ENCODE results near the gene RIBC2.

Gene RIBC2

DNA sequence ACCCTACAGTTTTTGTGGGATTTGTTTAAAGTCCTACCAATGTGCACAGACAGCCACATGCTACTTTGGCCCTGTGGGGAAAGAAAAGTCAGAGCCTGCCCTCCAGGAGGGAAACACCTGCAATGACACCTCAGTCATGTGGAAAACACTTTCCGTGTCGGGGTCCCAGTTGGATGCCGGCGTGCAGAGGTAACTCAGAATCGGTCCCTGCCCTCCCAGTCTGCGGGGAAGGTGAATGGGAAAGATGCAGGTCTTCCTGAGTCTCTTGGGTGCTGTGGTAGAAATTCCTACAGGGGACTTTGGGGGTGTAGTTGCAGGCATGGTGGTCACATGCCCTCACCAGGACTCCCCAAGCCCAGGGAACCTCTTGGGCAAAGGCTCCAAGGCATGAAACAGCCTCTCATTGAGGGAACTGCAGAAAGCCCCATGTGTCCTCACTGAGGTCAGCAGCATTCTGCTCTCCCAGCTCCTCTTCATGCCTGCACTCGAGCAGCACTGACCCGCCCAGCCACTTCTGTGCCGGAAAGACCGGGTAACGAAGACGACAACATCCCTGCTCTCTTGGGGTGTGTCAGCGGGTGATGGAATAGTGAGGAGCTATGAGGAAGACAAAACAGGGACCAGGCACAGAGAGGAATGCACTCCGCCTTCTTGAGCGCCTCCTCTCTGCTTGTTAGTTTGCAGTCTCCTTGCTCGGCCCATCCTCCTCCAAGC lies 4.7 kb downstream of the RIBC2 start:
- Mint-ChIP-seq H3K9me3 (no peaks in the 10 kb centered on the region), H3K27me3 (peaks cover 7% of the 10 kb centered on the region), H3K27ac (peak overlapping the region; percentile 10), H3K4me1 (ENCODE audit: low read depth) (peaks cover 39% of the 10 kb centered on the region), H3K4me3 (no peak overlapping the region), H3K36me3 (ENCODE audit: low read depth) (no peaks in the 10 kb centered on the region)
- intact Hi-C loops (cut with micrococcal nuclease) = no loop called here

DNA sequence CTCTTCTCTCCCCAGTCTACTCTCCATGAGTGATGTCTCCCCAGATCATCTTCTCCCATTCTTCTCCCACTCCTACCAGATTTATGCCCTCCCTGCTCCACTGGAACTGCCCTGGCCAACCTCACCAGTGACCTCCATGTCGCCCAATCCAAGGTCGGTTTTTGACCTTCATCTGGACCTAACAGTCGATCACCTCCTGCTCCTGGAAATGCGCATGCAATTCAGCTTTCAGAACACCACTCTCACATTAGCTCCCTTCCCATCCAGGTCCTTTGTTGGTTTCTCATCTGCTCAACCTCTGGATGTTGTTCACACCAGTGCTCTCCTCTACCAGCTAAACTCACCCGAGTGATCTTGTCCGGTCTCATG lies 5.3 kb downstream of the RIBC2 start:
- peak overlapping the region; percentile 10 for H3K27ac Mint-ChIP-seq
- no peaks in the 10 kb centered on the region for H3K9me3 Mint-ChIP-seq
- peaks cover 40% of the 10 kb centered on the region for H3K4me1 Mint-ChIP-seq (ENCODE audit: low read depth)
- H3K4me3 Mint-ChIP-seq = no peak overlapping the region
- H3K27me3 Mint-ChIP-seq = peaks cover 5% of the 10 kb centered on the region
- H3K36me3 Mint-ChIP-seq (ENCODE audit: low read depth) = no peaks in the 10 kb centered on the region
- intact Hi-C loops (cut with micrococcal nuclease) = no loop called here

DNA sequence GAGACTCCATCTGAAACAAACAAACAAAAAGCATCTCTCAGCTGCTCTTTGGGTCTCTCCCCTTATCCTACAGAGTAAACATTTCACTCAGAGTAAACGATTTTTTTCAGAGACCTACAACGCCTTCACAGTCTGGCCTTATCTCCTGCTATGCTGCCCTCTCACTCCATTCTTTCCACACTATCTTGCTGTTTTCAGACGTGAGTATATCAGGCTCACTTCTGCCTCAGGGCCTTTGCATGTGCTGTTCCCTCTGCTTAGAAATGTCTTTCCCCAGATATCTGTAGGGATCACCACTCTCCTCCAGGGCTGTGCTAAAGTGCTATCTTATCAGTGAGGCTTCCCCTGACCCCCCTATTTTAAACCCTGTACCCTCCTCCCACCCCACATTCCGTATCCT lies 6.5 kb downstream of the RIBC2 start:
- no peaks in the 10 kb centered on the region for H3K9me3 Mint-ChIP-seq
- intact Hi-C loops (cut with micrococcal nuclease) = no loop called here
- peaks cover 48% of the 10 kb centered on the region for H3K4me1 Mint-ChIP-seq (ENCODE audit: low read depth)
- H3K27me3 Mint-ChIP-seq = peaks cover 2% of the 10 kb centered on the region
- no peaks in the 10 kb centered on the region for H3K36me3 Mint-ChIP-seq (ENCODE audit: low read depth)
- no peak overlapping the region for H3K4me3 Mint-ChIP-seq
- H3K27ac Mint-ChIP-seq = peak overlapping the region; percentile 3

DNA sequence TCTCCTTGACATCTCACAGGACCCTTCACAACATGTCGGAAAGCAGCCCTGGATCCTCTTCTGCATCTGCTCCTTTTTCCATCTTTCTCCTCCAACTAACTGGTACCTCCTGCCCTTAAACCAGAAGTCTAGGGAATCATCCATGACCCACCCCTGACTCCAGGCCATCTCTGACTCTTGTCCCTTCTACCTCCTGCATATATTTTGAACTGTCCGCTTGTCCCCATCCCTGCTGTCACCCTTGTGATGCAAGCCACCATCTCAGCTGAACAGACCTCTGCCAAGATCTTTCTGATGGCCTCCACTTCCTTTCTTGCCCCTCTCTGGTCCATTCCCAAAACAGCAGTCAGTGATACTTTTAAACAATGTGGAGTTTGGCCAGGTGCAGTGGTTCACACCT lies 7.0 kb downstream of the RIBC2 start:
- intact Hi-C loops (cut with micrococcal nuclease) = no loop called here
- H3K27ac Mint-ChIP-seq = no peak overlapping the region
- no peaks in the 10 kb centered on the region for H3K9me3 Mint-ChIP-seq

DNA sequence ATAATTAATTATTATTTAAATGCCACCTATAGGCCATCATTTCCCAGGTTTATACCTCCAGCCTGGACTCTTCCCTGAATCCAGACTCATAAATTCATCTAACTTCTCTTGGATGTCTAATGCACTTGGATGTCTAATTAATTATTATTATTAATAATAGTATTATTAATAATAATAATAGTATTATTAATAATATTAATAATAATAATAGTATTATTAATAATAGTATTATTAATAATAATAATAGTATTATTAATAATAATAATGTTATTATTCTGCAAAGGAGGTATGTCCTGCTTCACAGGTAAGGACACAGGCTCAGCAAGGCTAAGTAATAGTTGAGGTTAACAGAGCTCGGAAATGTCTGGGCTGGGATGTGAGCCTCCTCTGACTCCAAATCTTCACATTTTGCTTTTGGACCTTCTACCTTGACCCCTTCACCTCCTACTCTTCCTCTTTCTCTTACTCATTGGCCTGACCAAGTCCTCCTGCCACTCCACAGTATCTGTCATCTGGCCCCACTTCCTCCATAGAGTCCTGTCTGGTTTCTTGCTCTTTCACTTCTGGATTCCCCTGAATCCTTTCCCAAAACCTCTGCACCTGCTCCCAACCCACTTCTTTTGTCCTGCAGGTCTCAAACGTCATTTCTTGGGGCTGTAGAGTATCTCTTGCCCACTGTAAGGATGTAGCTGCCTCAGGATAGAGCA lies 8.0 kb downstream of the RIBC2 start:
- H3K27ac Mint-ChIP-seq = peak overlapping the region; percentile 15
- no peak overlapping the region for H3K4me3 Mint-ChIP-seq
- peaks cover 60% of the 10 kb centered on the region for H3K4me1 Mint-ChIP-seq (ENCODE audit: low read depth)
- peaks cover 2% of the 10 kb centered on the region for H3K27me3 Mint-ChIP-seq
- intact Hi-C loops (cut with micrococcal nuclease) = no loop called here
- no peaks in the 10 kb centered on the region for H3K9me3 Mint-ChIP-seq
- no peaks in the 10 kb centered on the region for H3K36me3 Mint-ChIP-seq (ENCODE audit: low read depth)

More for the DNA sequence above, 7.0 kb downstream of the RIBC2 start:
- H3K4me1 Mint-ChIP-seq (ENCODE audit: low read depth) = peaks cover 52% of the 10 kb centered on the region
- H3K4me3 Mint-ChIP-seq = no peak overlapping the region
- H3K27me3 Mint-ChIP-seq = peaks cover 2% of the 10 kb centered on the region
- no peaks in the 10 kb centered on the region for H3K36me3 Mint-ChIP-seq (ENCODE audit: low read depth)

DNA sequence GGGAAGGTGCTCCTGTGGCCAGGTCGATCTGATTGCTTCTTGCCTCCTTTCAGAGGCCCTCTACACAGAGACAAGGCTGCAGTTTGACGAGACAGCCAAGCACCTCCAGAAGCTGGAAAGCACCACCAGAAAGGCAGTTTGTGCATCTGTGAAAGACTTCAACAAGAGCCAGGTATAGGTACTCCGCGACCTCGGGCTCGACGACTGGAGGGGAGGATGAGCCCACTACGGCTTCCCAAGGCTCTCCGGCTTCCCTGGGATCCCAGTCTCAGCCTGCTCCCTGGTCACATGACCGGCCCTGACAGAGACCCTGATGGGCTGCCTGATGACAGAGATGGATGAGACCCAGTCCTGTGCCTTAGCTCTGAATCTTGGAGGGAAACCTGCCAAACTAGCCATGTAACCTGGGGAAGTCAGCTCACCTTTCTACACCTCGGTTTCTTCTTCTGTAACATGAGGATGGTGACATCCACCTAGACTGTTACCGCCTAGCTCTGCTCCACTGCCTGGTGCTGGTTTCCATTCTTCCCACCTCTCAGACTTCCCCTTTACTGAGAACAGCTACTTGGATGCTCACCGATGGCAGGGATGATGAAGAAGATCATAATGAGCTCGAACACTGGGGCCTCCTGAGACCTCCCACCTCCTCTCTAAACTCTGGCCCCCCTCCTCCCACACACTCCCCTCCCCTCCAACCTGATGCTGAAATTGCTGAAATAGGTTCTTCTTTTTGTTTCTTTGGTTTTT lies 8.9 kb downstream of the RIBC2 start:
- Mint-ChIP-seq H3K36me3 (ENCODE audit: low read depth) (no peaks in the 10 kb centered on the region), H3K27ac (peak overlapping the region; percentile 15), H3K27me3 (peaks cover 2% of the 10 kb centered on the region), H3K9me3 (peaks cover 5% of the 10 kb centered on the region), H3K4me1 (ENCODE audit: low read depth) (peaks cover 60% of the 10 kb centered on the region), H3K4me3 (no peak overlapping the region)
- intact Hi-C loops (cut with micrococcal nuclease) = no loop called here

DNA sequence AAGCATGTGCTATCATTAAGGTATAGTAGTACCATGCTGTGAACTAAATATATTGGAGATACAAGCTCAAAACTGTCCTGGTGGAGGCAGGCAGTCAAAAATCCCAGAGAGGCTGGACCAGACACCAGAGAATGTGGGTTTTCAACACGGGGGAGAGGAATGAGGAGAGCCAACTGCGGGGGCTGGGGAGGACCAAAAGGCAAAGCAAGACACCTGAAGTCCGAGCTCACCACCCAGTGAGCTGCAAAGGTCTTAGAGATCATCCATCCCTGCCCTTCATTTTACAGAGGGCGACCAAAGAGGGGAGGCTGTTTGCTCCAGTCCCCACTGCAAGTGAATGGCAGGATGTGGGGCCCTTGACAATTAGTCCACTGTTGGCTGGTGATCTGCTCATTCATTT lies 10.0 kb downstream of the RIBC2 start:
- H3K27ac Mint-ChIP-seq = no peak overlapping the region
- H3K27me3 Mint-ChIP-seq = peaks cover 2% of the 10 kb centered on the region
- H3K36me3 Mint-ChIP-seq (ENCODE audit: low read depth) = no peaks in the 10 kb centered on the region
- intact Hi-C loops (cut with micrococcal nuclease) = no loop called here
- peaks cover 5% of the 10 kb centered on the region for H3K9me3 Mint-ChIP-seq
- H3K4me1 Mint-ChIP-seq (ENCODE audit: low read depth) = peaks cover 59% of the 10 kb centered on the region
- H3K4me3 Mint-ChIP-seq = no peak overlapping the region

DNA sequence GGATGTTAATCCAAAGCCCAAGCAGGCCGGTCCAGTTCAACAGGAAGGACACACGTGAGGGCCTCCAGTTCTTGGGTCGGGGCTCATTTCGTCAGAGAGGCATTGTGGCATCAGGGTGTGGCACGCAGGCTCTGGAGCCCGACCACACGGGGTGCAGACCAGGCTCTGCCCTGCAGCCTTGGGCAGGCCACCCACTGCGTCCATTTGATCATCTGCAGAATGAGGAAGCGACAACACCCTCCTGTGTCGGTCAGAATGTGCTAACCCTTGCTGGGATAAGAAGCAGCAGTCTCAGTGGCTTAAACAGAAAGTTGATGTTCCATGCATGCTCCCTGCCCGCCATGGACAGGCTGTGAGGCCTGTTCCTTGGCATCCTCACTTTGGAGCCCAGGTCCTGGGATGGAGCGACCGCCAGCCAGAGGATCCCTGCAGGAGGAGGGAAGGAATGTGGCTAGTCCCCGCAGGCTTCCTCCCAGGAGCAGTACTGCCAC lies 10.8 kb downstream of the RIBC2 start:
- Mint-ChIP-seq H3K27ac (peak overlapping the region; percentile 86), H3K27me3 (peaks cover 2% of the 10 kb centered on the region), H3K4me3 (no peak overlapping the region), H3K9me3 (peaks cover 5% of the 10 kb centered on the region), H3K4me1 (ENCODE audit: low read depth) (peaks cover 63% of the 10 kb centered on the region), H3K36me3 (ENCODE audit: low read depth) (no peaks in the 10 kb centered on the region)
- intact Hi-C loops (cut with micrococcal nuclease) = no loop called here

DNA sequence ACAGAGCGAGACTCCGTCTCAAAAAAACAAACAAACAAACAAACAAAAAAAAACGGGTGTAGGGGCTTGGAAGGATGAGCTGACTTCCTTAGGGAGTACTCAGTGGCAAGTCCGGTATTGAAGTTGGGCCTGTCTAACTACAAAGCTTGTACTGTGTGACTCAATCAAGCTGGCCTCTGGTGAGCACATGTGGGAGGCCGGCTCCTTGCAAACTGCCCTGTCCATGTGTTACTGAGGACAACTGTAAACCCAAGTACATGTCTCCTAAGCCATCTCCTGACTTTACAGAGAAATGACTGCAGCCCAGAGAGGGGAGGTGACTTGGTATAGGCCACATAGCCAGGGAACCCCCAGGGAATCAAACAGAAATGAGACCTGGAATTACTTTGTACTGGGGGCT lies 11.6 kb downstream of the RIBC2 start:
- intact Hi-C loops (cut with micrococcal nuclease) = no loop called here
- Mint-ChIP-seq H3K9me3 (peaks cover 5% of the 10 kb centered on the region), H3K36me3 (ENCODE audit: low read depth) (no peaks in the 10 kb centered on the region), H3K27me3 (peaks cover 2% of the 10 kb centered on the region), H3K4me3 (no peak overlapping the region), H3K27ac (peak overlapping the region; percentile 86), H3K4me1 (ENCODE audit: low read depth) (peaks cover 71% of the 10 kb centered on the region)

DNA sequence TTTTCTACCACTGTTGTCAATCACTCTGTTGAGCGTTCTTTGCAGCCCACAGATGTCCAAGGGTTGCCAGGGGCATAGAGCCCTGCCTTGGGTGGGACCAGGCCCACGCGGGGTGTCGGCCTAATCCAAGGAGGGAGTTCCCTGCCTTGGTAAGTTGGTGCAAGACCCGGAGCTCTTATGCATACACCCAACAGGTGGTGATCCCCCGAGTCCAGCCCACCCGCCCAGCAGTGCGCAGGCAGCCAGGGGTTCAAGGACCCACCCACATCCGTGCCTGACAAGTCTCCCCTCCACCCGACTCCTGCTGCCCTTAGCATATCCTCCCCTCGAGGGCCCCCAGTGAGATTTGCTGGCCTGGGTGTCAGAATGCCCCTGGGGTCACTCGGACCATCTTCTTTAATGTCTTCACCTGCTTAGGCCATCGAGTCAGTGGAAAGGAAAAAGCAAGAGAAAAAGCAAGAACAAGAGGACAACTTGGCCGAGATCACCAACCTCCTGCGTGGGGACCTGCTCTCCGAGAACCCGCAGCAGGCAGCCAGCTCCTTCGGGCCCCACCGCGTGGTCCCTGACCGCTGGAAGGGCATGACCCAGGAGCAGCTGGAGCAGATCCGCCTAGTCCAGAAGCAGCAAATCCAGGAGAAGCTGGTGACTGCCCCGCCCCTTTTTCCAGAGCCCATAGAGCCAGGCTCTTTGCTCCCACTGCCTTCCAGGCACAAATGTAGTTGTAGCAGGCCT lies 12.2 kb downstream of the RIBC2 start:
- Mint-ChIP-seq H3K4me3 (no peak overlapping the region), H3K27ac (peak overlapping the region; percentile 86), H3K27me3 (peaks cover 2% of the 10 kb centered on the region), H3K9me3 (peaks cover 5% of the 10 kb centered on the region), H3K36me3 (ENCODE audit: low read depth) (no peaks in the 10 kb centered on the region), H3K4me1 (ENCODE audit: low read depth) (peaks cover 72% of the 10 kb centered on the region)
- intact Hi-C loops (cut with micrococcal nuclease) = no loop called here

DNA sequence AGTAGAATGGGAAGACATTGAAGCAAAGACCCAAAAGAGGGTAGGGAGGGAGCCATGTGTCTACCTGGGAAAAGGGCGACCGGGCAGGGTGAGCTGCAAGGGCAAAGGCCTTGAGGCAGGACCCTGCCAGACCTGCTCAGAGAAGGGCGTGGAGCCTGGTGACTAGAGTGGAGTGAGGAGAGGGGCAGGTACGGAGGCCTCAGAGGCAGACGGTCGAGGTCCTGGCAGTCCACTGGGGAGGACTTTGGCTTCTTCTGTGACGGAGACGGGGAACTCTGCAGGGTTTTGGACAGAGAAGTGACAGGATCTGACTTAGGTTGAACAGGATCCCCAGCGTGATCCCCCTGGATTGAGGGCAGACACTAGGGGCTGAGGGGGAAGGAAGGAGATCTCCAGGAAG lies 12.9 kb downstream of the RIBC2 start:
- Mint-ChIP-seq H3K36me3 (ENCODE audit: low read depth) (no peaks in the 10 kb centered on the region), H3K9me3 (peaks cover 5% of the 10 kb centered on the region), H3K27me3 (peaks cover 2% of the 10 kb centered on the region), H3K4me1 (ENCODE audit: low read depth) (peaks cover 77% of the 10 kb centered on the region), H3K27ac (peak overlapping the region; percentile 86), H3K4me3 (no peak overlapping the region)
- intact Hi-C loops (cut with micrococcal nuclease) = no loop called here

DNA sequence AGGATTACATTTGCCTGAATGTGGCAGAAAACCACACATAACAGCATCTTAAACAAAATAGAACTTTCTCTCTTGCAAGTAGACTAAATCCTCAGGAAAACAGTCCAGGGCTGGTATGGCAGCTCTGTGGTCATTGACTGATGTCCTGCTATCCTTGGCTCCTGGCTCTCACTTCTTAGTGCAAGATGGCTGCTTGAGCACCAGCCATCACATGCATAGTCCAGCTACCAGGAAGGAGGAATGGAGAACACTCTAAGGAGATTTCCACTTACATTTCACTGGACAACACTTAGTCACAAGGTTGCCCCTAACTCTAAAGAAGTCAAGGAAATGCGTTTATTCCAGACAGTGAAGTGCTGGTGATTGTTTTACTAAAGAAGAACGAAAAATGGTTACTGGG lies 13.6 kb downstream of the RIBC2 start:
- Mint-ChIP-seq H3K9me3 (peaks cover 5% of the 10 kb centered on the region), H3K27ac (no peak overlapping the region), H3K27me3 (peaks cover 2% of the 10 kb centered on the region), H3K4me3 (no peak overlapping the region), H3K36me3 (ENCODE audit: low read depth) (no peaks in the 10 kb centered on the region), H3K4me1 (ENCODE audit: low read depth) (peaks cover 76% of the 10 kb centered on the region)
- intact Hi-C loops (cut with micrococcal nuclease) = no loop called here

DNA sequence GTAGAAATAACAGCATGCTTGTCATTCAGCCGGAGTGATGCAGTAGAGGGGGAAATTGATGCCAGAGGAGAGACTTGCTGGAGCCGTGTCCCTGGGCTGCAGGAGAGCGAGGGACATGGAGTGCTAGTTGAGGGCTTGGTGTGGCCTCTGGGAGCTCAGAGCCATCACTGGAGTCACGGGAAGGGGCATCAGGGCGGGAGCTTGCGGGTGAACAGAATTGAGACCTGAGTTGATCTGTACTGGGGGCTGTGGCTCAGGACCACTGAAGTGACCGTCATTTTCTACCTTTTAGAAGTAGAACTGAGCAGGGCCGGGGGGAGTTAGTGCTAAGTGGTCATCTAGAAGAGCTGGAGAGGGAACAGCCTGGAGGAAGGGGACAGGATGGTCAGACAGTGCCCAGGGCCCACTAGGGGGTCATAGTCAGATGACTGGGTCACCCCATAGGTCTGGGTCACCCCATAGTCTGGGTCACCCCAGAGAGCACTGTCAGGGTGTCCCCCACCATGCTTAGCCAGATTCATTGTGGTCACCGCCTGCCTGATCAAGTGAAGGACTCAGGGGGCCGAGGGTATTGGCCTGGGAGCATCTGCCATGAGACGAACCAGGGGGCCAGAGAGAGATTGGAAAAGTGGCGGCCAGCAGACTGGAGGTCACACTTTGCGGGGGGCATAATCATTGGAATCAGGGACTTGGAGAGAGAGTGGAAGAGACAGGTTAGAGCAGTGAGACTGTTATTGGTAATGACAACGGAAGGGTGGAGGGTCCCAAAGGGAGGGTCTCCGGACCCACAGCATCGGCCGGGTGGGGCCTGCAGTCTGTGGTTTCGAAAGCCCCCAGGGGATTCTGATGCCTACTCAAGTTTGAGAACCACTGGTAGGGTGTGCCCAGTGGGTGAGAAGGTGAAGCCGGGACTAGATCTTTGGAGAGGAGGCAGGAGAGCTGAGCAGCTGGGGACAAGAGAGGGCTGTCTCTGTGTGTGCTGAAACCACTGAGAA lies 15.2 kb downstream of the RIBC2 start:
- intact Hi-C loops (cut with micrococcal nuclease) = no loop called here
- peaks cover 65% of the 10 kb centered on the region for H3K4me1 Mint-ChIP-seq (ENCODE audit: low read depth)

More for the DNA sequence above, 15.2 kb downstream of the RIBC2 start:
- H3K4me3 Mint-ChIP-seq = no peak overlapping the region
- peaks cover 2% of the 10 kb centered on the region for H3K27me3 Mint-ChIP-seq
- H3K9me3 Mint-ChIP-seq = peaks cover 5% of the 10 kb centered on the region
- peak overlapping the region; percentile 43 for H3K27ac Mint-ChIP-seq
- H3K36me3 Mint-ChIP-seq (ENCODE audit: low read depth) = no peaks in the 10 kb centered on the region
